Activated T-cell treated with anti-CD3 and anti-CD28 coated beads, Interleukin-2, amount 50 U/mL, for 4 hours (primary cell): ENCODE measurements around the gene BEAN1. TPM values are rescaled to one million over a fixed set of nuclear protein-coding genes. Genes with fewer than 3 reads are reported as not detected.

Experiments
- ATAC-seq, 2 donors: fragments of 200-7000 bp; cut with Tn5 transposase; one replicate each; pipeline ENCODE4 v1.10.0; 2021
- DNase-seq: peaks from one replicate; pipeline ENCODE4 v3.0.0-alpha.2; 2020
- H3K27me3 Mint-ChIP-seq: one replicate; pipeline ENCODE4 v1.8.0; 2021; ENCODE audit warnings: low read depth, mixed read lengths
- H3K36me3 Mint-ChIP-seq: one replicate; pipeline ENCODE4 v1.8.0; 2022; ENCODE audit warnings: mixed read lengths; ENCODE audit not compliant: insufficient read depth
- H3K4me1 Mint-ChIP-seq: one replicate; pipeline ENCODE4 v1.8.0; 2021; ENCODE audit warnings: low read depth, mixed read lengths
- H3K4me3 Mint-ChIP-seq: one replicate; pipeline ENCODE4 v1.8.0; 2021; ENCODE audit warnings: mild to moderate bottlenecking, moderate library complexity, mixed read lengths
- H3K9me3 Mint-ChIP-seq: one replicate; pipeline ENCODE4 v1.8.0; 2021; ENCODE audit warnings: mixed read lengths
- total RNA-seq, 3 donors: library from RNA; stranded (reverse); gene quantifications; one replicate each; pipeline ENCODE4 v1.2.1, GENCODE V29; 2021

The BEAN1 gene
- total RNA-seq, 3 donors from 2014 or later: not detected

- H3K27me3 Mint-ChIP-seq: peaks cover 12% of the 10 kb centered on the region
- no peak overlapping the region for H3K4me3 Mint-ChIP-seq
- H3K4me1 Mint-ChIP-seq: peaks cover 5% of the 10 kb centered on the region
- H3K9me3 Mint-ChIP-seq: peaks cover 4% of the 10 kb centered on the region
- ATAC-seq (no peak), DNase-seq (no peak)
- no peaks in the 10 kb centered on the region for H3K36me3 Mint-ChIP-seq
These were observed 24.4 kb upstream of the BEAN1 start for GRCh38 chr16:66402591-66403230.

GRCh38 chr16:66403531-66404145, 23.5 kb upstream of the BEAN1 start:
- Mint-ChIP-seq H3K27me3 (peaks cover 12% of the 10 kb centered on the region), H3K9me3 (peaks cover 4% of the 10 kb centered on the region), H3K4me1 (peaks cover 15% of the 10 kb centered on the region), H3K36me3 (no peaks in the 10 kb centered on the region), H3K4me3 (no peak overlapping the region)
- DNase-seq: no peak
- no peak for ATAC-seq

GRCh38 chr16:66405057-66405783, 21.9 kb upstream of the BEAN1 start:
- Mint-ChIP-seq H3K4me3 (no peak overlapping the region), H3K9me3 (peaks cover 4% of the 10 kb centered on the region), H3K27me3 (peaks cover 12% of the 10 kb centered on the region), H3K4me1 (peaks cover 27% of the 10 kb centered on the region), H3K36me3 (peaks cover 2% of the 10 kb centered on the region)
- no peak for DNase-seq
- no peak for ATAC-seq

- peaks cover 7% of the 10 kb centered on the region for H3K27me3 Mint-ChIP-seq
These were observed 20.4 kb upstream of the BEAN1 start for GRCh38 chr16:66406534-66407221.

GRCh38 chr16:66408163-66409048, 18.7 kb upstream of the BEAN1 start:
- ATAC-seq: peak; percentile 79 to 81
- H3K4me3 Mint-ChIP-seq: peak overlapping the region; percentile 80
- no peak for DNase-seq
- peaks cover 8% of the 10 kb centered on the region for H3K36me3 Mint-ChIP-seq
- peaks cover 27% of the 10 kb centered on the region for H3K4me1 Mint-ChIP-seq
- peaks cover 4% of the 10 kb centered on the region for H3K9me3 Mint-ChIP-seq
- peaks cover 6% of the 10 kb centered on the region for H3K27me3 Mint-ChIP-seq

More at GRCh38 chr16:66406534-66407221, 20.4 kb upstream of the BEAN1 start:
- Mint-ChIP-seq H3K4me3 (peak overlapping the region; percentile 82), H3K4me1 (peaks cover 27% of the 10 kb centered on the region), H3K9me3 (peaks cover 4% of the 10 kb centered on the region), H3K36me3 (peaks cover 7% of the 10 kb centered on the region)
- DNase-seq (peak; percentile 92), ATAC-seq (peak; percentile 80 to 85)

- Mint-ChIP-seq H3K4me3 (peak overlapping the region; percentile 80), H3K4me1 (peaks cover 27% of the 10 kb centered on the region), H3K27me3 (peaks cover 3% of the 10 kb centered on the region), H3K36me3 (peaks cover 8% of the 10 kb centered on the region), H3K9me3 (peaks cover 4% of the 10 kb centered on the region)
- ATAC-seq (no peak), DNase-seq (no peak)
These were observed 17.9 kb upstream of the BEAN1 start for GRCh38 chr16:66409156-66409555.

- Mint-ChIP-seq H3K9me3 (no peaks in the 10 kb centered on the region), H3K4me3 (no peak overlapping the region), H3K4me1 (peaks cover 23% of the 10 kb centered on the region), H3K27me3 (no peaks in the 10 kb centered on the region), H3K36me3 (peaks cover 8% of the 10 kb centered on the region)
- no peak for DNase-seq
- no peak for ATAC-seq
These were observed 14.9 kb upstream of the BEAN1 start for GRCh38 chr16:66412182-66412581.

GRCh38 chr16:66414891-66415290, 12.2 kb upstream of the BEAN1 start:
- ATAC-seq (no peak), DNase-seq (no peak)
- no peak overlapping the region for H3K4me3 Mint-ChIP-seq
- H3K27me3 Mint-ChIP-seq: peaks cover 3% of the 10 kb centered on the region
- peaks cover 12% of the 10 kb centered on the region for H3K4me1 Mint-ChIP-seq
- H3K36me3 Mint-ChIP-seq: peaks cover 7% of the 10 kb centered on the region
- H3K9me3 Mint-ChIP-seq: no peaks in the 10 kb centered on the region

GRCh38 chr16:66416136-66416535, 11.0 kb upstream of the BEAN1 start:
- Mint-ChIP-seq H3K36me3 (peaks cover 5% of the 10 kb centered on the region), H3K4me3 (no peak overlapping the region), H3K4me1 (peaks cover 11% of the 10 kb centered on the region), H3K27me3 (peaks cover 3% of the 10 kb centered on the region), H3K9me3 (no peaks in the 10 kb centered on the region)
- DNase-seq (no peak), ATAC-seq (no peak)

- DNase-seq: no peak
- ATAC-seq: no peak
These were observed 10.0 kb upstream of the BEAN1 start for GRCh38 chr16:66416939-66417700.

GRCh38 chr16:66418165-66418962, 8.7 kb upstream of the BEAN1 start:
- no peaks in the 10 kb centered on the region for H3K9me3 Mint-ChIP-seq
- no peak for ATAC-seq
- no peak for DNase-seq
- H3K4me1 Mint-ChIP-seq: peaks cover 11% of the 10 kb centered on the region
- H3K27me3 Mint-ChIP-seq: peaks cover 5% of the 10 kb centered on the region
- no peaks in the 10 kb centered on the region for H3K36me3 Mint-ChIP-seq
- H3K4me3 Mint-ChIP-seq: no peak overlapping the region

More at GRCh38 chr16:66416939-66417700, 10.0 kb upstream of the BEAN1 start:
- Mint-ChIP-seq H3K4me3 (no peak overlapping the region), H3K27me3 (peaks cover 3% of the 10 kb centered on the region), H3K4me1 (peaks cover 11% of the 10 kb centered on the region), H3K9me3 (no peaks in the 10 kb centered on the region), H3K36me3 (peaks cover 1% of the 10 kb centered on the region)

GRCh38 chr16:66419527-66419926, 7.6 kb upstream of the BEAN1 start:
- Mint-ChIP-seq H3K27me3 (peaks cover 10% of the 10 kb centered on the region), H3K4me1 (peaks cover 11% of the 10 kb centered on the region), H3K9me3 (no peaks in the 10 kb centered on the region), H3K36me3 (no peaks in the 10 kb centered on the region), H3K4me3 (no peak overlapping the region)
- ATAC-seq: no peak
- no peak for DNase-seq
